Neural cell (in vitro differentiated cells): ENCODE data around the gene TTC23L. TPM values are rescaled to one million over a fixed set of nuclear protein-coding genes. Genes with fewer than 3 reads are reported as not detected.

ENCODE experiments used
- H2AFZ ChIP-seq: fragments of 200-600, 300-800 bp; sonication (generic), shearing (Covaris generic); 2 replicates; pipeline ENCODE4 v1.6.0; 2014; ENCODE audit warnings: low read depth, mild to moderate bottlenecking, antibody characterized with exemption, low read length, moderate library complexity
- H3F3A ChIP-seq: fragments of 200-600 bp; shearing (Covaris generic); 2 replicates; pipeline ENCODE4 v1.6.1; 2016; ENCODE audit warnings: mild to moderate bottlenecking, moderate library complexity, mixed read lengths, antibody characterized with exemption, low read length; ENCODE audit not compliant: insufficient read depth, poor library complexity, severe bottlenecking
- H3K27ac ChIP-seq: fragments of 200-600, 300-800 bp; sonication (generic), shearing (Covaris generic); 2 replicates; pipeline ENCODE4 v1.5.1; 2014; ENCODE audit warnings: mild to moderate bottlenecking, low read length, moderate library complexity
- H3K27me3 ChIP-seq: fragments of 300-800, 200-600 bp; sonication (generic), shearing (Covaris generic); 2 replicates; pipeline ENCODE4 v1.6.0; 2014; ENCODE audit warnings: mild to moderate bottlenecking, low read depth, low read length, moderate library complexity; ENCODE audit not compliant: insufficient read depth
- H3K36me3 ChIP-seq: fragments of 300-800, 200-600 bp; sonication (generic), shearing (Covaris generic); 2 replicates; pipeline ENCODE4 v1.5.1; 2014; ENCODE audit warnings: mild to moderate bottlenecking, antibody characterized with exemption, low read length, moderate library complexity; ENCODE audit not compliant: insufficient read depth
- H3K4me2 ChIP-seq: fragments of 300-800, 200-600 bp; sonication (generic), shearing (Covaris generic); 2 replicates; pipeline ENCODE4 v1.6.0; 2014; ENCODE audit warnings: mild to moderate bottlenecking, low read length
- H3K4me3 ChIP-seq: fragments of 300-800, 200-600 bp; sonication (generic), shearing (Covaris generic); 2 replicates; pipeline ENCODE4 v1.5.1; 2014; ENCODE audit warnings: mild to moderate bottlenecking, low read length, moderate library complexity
- H3K79me2 ChIP-seq: fragments of 200-600 bp; shearing (Covaris generic); replicated peaks from 2 replicates; pipeline ENCODE4 v1.6.0; 2014; ENCODE audit warnings: mild to moderate bottlenecking, low read length, moderate library complexity; ENCODE audit not compliant: insufficient read depth
- H3K9ac ChIP-seq: fragments of 300-800, 200-600 bp; sonication (generic), shearing (Covaris generic); 2 replicates; pipeline ENCODE4 v1.6.1; 2016; ENCODE audit warnings: mild to moderate bottlenecking, low read length, mixed read lengths
- H3K9me2 ChIP-seq: fragments of 200-600 bp; shearing (Covaris generic); 2 replicates; pipeline ENCODE4 v1.6.1; 2016; ENCODE audit warnings: mild to moderate bottlenecking, low read length, mixed read lengths; ENCODE audit not compliant: insufficient read depth
- H3K9me3 ChIP-seq: fragments of 200-600, 300-800 bp; sonication (generic), shearing (Covaris generic); 2 replicates; pipeline ENCODE4 v1.6.1; 2016; ENCODE audit warnings: mild to moderate bottlenecking, mixed run types, low read length, moderate library complexity, mixed read lengths
- H4K20me1 ChIP-seq: fragments of 200-600 bp; shearing (Covaris generic); 2 replicates; pipeline ENCODE4 v1.6.1; 2016; ENCODE audit warnings: mild to moderate bottlenecking, mixed run types; ENCODE audit not compliant: insufficient read depth
- CTCF ChIP-seq: fragments of 450-650 bp; IDR thresholded peaks from 2 replicates; pipeline ENCODE4 v1.5.1; 2014; ENCODE audit warnings: antibody characterized with exemption, mild to moderate bottlenecking, moderate library complexity; ENCODE audit not compliant: poor library complexity, severe bottlenecking
- EP300 ChIP-seq: fragments of 450-650 bp; conservative IDR thresholded peaks from 2 replicates; pipeline ENCODE4 v1.6.1; 2014; ENCODE audit warnings: antibody characterized with exemption, mild to moderate bottlenecking, moderate library complexity; ENCODE audit not compliant: poor library complexity, severe bottlenecking
- EZH2 ChIP-seq: fragments of 200-600, 300-800 bp; shearing (Covaris generic), sonication (generic); IDR thresholded peaks from 2 replicates; pipeline ENCODE4 v1.6.1; 2014; ENCODE audit warnings: antibody characterized with exemption, low read length, borderline replicate concordance, mild to moderate bottlenecking; ENCODE audit not compliant: insufficient read depth, poor library complexity, severe bottlenecking
- MXI1 ChIP-seq: fragments of 450-650 bp; conservative IDR thresholded peaks from 2 replicates; pipeline ENCODE4 v1.6.1; 2014; ENCODE audit warnings: antibody characterized with exemption, mild to moderate bottlenecking; ENCODE audit not compliant: poor library complexity, severe bottlenecking
- POLR2AphosphoS5 ChIP-seq: IDR thresholded peaks from 2 replicates; pipeline ENCODE4 v1.6.1; 2012
- RAD21 ChIP-seq: fragments of 450-650 bp; conservative IDR thresholded peaks from 2 replicates; pipeline ENCODE4 v1.6.1; 2014; ENCODE audit warnings: antibody characterized with exemption, mild to moderate bottlenecking, moderate library complexity
- REST ChIP-seq: IDR thresholded peaks from 2 replicates; pipeline ENCODE4 v1.6.1; 2012; ENCODE audit warnings: borderline replicate concordance
- SMC3 ChIP-seq: fragments of 450-650 bp; conservative IDR thresholded peaks from 2 replicates; pipeline ENCODE4 v1.6.1; 2014; ENCODE audit warnings: antibody characterized with exemption, mild to moderate bottlenecking, moderate library complexity; ENCODE audit not compliant: poor library complexity
- TAF1 ChIP-seq: IDR thresholded peaks from 2 replicates; pipeline ENCODE4 v1.6.1; 2012; ENCODE audit warnings: low read depth
- polyA plus RNA-seq: library from polyadenylated mRNA; depleted of rRNA; stranded (reverse); fragments of >200 nt; gene quantifications from 2 replicates; pipeline ENCODE4 v1.2.3, GENCODE V29; 2014

TTC23L gene
- polyA plus RNA-seq, 1 donor from 2014 or later: 8.3 TPM

GRCh38 chr5:34876275-34876674, 37.3 kb downstream of the TTC23L start:
- H3K27ac ChIP-seq: no peak overlapping the region
- no peak overlapping the region for H3K9ac ChIP-seq
- H3K36me3 ChIP-seq: no peaks in the 10 kb centered on the region
- TF ChIP-seq REST (no peak), RAD21 (no peak), EP300 (no peak), POLR2AphosphoS5 (no peak), CTCF (no peak), SMC3 (no peak), MXI1 (no peak), TAF1 (no peak), EZH2 (no peak)
- no peak overlapping the region for H3K4me3 ChIP-seq
- H3F3A ChIP-seq: no peaks in the 10 kb centered on the region
- H2AFZ ChIP-seq: no peak overlapping the region
- no peaks in the 10 kb centered on the region for H3K9me3 ChIP-seq
- no peaks in the 10 kb centered on the region for H4K20me1 ChIP-seq
- H3K9me2 ChIP-seq: no peaks in the 10 kb centered on the region
- H3K27me3 ChIP-seq: no peaks in the 10 kb centered on the region
- H3K79me2 ChIP-seq: no peaks in the 10 kb centered on the region
- H3K4me2 ChIP-seq: no peak overlapping the region

- no peak overlapping the region for H2AFZ ChIP-seq
- TF ChIP-seq POLR2AphosphoS5 (no peak), CTCF (no peak), EP300 (no peak), REST (no peak), EZH2 (no peak), SMC3 (no peak), TAF1 (no peak), RAD21 (no peak), MXI1 (no peak)
- no peak overlapping the region for H3K4me3 ChIP-seq
Measured at GRCh38 chr5:34881246-34881645, 42.3 kb downstream of the TTC23L start.

More at GRCh38 chr5:34881246-34881645, 42.3 kb downstream of the TTC23L start:
- Histone ChIP-seq H3F3A (no peaks in the 10 kb centered on the region), H3K4me2 (no peak overlapping the region), H3K9me3 (no peaks in the 10 kb centered on the region), H3K36me3 (no peaks in the 10 kb centered on the region), H3K9me2 (no peaks in the 10 kb centered on the region), H4K20me1 (no peaks in the 10 kb centered on the region), H3K27ac (no peak overlapping the region), H3K79me2 (no peaks in the 10 kb centered on the region), H3K27me3 (no peaks in the 10 kb centered on the region), H3K9ac (no peak overlapping the region)
